A673 (cell line): ENCODE results near the gene KRTAP13-3.

Experiments used
- CTCF ChIP-seq: fragments of 300-800, 200-600 bp; sonication (generic); conservative IDR thresholded peaks from 2 replicates; pipeline ENCODE4 v1.5.1; 2017; ENCODE audit warnings: low read depth, mild to moderate bottlenecking, antibody characterized with exemption, low read length, moderate library complexity, mixed read lengths
- EZH2 ChIP-seq: fragments of 200-600 bp; sonication (generic); IDR thresholded peaks from 2 replicates; pipeline ENCODE4 v1.6.1; 2017; ENCODE audit warnings: borderline replicate concordance, low read depth, mild to moderate bottlenecking, mixed read lengths, antibody characterized with exemption, low read length; ENCODE audit not compliant: poor library complexity, severe bottlenecking

GRCh38 chr21:30448514-30448913, 22.8 kb upstream of the KRTAP13-3 start:
- no peak for TF ChIP-seq CTCF
- no peak for TF ChIP-seq EZH2
